Subcutaneous preadipocyte (primary cell): Measurements from ENCODE around the gene LPA. TPM values are rescaled to one million over a fixed set of nuclear protein-coding genes. Genes with fewer than 3 reads are reported as not detected.

ENCODE experiments used
- total RNA-seq: library from RNA; depleted of rRNA; stranded (reverse); fragments of >200 nt; gene quantifications from 2 replicates; pipeline ENCODE4 v1.2.3, GENCODE V29; 2012

The LPA gene, protein sequence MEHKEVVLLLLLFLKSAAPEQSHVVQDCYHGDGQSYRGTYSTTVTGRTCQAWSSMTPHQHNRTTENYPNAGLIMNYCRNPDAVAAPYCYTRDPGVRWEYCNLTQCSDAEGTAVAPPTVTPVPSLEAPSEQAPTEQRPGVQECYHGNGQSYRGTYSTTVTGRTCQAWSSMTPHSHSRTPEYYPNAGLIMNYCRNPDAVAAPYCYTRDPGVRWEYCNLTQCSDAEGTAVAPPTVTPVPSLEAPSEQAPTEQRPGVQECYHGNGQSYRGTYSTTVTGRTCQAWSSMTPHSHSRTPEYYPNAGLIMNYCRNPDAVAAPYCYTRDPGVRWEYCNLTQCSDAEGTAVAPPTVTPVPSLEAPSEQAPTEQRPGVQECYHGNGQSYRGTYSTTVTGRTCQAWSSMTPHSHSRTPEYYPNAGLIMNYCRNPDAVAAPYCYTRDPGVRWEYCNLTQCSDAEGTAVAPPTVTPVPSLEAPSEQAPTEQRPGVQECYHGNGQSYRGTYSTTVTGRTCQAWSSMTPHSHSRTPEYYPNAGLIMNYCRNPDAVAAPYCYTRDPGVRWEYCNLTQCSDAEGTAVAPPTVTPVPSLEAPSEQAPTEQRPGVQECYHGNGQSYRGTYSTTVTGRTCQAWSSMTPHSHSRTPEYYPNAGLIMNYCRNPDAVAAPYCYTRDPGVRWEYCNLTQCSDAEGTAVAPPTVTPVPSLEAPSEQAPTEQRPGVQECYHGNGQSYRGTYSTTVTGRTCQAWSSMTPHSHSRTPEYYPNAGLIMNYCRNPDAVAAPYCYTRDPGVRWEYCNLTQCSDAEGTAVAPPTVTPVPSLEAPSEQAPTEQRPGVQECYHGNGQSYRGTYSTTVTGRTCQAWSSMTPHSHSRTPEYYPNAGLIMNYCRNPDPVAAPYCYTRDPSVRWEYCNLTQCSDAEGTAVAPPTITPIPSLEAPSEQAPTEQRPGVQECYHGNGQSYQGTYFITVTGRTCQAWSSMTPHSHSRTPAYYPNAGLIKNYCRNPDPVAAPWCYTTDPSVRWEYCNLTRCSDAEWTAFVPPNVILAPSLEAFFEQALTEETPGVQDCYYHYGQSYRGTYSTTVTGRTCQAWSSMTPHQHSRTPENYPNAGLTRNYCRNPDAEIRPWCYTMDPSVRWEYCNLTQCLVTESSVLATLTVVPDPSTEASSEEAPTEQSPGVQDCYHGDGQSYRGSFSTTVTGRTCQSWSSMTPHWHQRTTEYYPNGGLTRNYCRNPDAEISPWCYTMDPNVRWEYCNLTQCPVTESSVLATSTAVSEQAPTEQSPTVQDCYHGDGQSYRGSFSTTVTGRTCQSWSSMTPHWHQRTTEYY (N-terminal part only)
- total RNA-seq, result not detected in 2 replicates

DNA sequence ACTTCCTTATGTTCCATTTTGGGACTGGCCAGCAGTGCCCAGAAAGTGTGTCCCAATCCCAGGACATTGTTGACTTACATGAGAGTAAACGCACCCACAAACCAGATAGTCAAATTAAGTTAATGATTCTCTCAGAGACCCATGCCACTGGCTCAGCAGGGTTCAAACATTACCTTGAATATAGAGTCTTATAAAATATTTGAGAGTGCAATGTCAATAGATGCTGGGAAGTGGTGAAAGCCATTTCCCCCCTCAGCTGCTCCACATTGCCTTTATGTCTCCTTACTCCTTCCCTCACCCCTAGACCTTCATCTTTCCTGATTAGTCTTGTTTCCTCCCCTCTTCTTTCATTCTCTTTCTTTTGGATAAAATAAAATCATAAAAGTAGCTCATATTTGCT lies at the start of gene LPA:
LPA (minus strand) TSS at position 78 of the 400 bp plus-strand sequence; CDS start at position 17, 61 bp downstream.

DNA sequence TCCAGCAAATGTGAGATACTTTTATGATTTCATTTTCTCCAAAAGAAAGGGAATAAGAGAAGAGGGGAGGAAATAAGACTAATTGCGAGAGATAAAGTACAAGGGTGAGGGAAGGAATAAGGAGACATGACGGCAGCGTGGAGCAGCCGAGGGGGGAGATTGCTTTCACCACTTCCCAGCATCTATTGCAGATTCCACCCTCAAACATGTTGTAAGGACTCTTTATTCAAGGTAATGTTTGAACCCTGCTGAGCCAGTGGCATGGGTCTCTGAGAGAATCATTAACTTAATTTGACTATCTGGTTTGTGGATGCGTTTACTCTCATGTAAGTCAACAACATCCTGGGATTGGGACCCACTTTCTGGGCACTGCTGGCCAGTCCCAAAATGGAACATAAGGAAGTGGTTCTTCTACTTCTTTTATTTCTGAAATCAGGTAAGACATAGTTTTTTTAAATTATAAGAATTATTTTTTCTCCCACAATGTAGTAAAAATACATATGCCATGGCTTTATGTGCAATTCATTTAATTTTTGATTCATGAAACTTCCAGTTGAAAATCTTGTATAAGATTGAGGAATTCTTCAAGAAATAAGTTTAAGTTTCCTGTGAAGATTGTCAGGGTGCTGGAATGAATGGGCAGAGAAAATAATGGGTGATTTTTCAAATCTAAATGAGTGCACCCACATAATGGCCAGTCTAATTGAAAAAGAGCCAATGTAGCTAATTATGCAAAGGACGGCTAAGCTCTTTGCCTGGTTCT lies 38.0 kb upstream of the LPA start, which contains the start of gene PLG:
PLG (plus strand) TSS at position 327 of the 763 bp plus-strand sequence; CDS start at position 388, 61 bp downstream.

Other genes starting within 250 kb of the LPA start
- gene PLG, start 38.0 kb upstream of the LPA start, total RNA-seq, result not detected in 2 replicates